ENCODE results near the gene INAFM2.

Gene INAFM2

GRCh38 chr15:40330368-40330836 lies 6.9 kb downstream of the INAFM2 start:
- DNase-seq = no peak

- DNase-seq = no peak
Measured at GRCh38 chr15:40331026-40331425, 7.5 kb downstream of the INAFM2 start.

GRCh38 chr15:40331637-40332036 lies 8.1 kb downstream of the INAFM2 start:
- DNase-seq = no peak

- no peak for DNase-seq
Measured at GRCh38 chr15:40332113-40332781, 8.8 kb downstream of the INAFM2 start.

GRCh38 chr15:40333922-40334492 lies 10.5 kb downstream of the INAFM2 start:
- DNase-seq = no peak

- no peak for DNase-seq
Measured at GRCh38 chr15:40334541-40334940, 11.0 kb downstream of the INAFM2 start.

GRCh38 chr15:40334941-40335795 lies 11.7 kb downstream of the INAFM2 start:
- DNase-seq = no peak

- DNase-seq = no peak
Measured at GRCh38 chr15:40335938-40336743, 12.6 kb downstream of the INAFM2 start.

GRCh38 chr15:40336744-40337122 lies 13.2 kb downstream of the INAFM2 start:
- DNase-seq = no peak

GRCh38 chr15:40337597-40337996 lies 14.1 kb downstream of the INAFM2 start:
- no peak for DNase-seq

- DNase-seq = peak; percentile 79
Measured at GRCh38 chr15:40338041-40338657, 14.7 kb downstream of the INAFM2 start.

GRCh38 chr15:40338921-40339620 lies 15.6 kb downstream of the INAFM2 start:
- DNase-seq = no peak

GRCh38 chr15:40339621-40339945 lies 16.1 kb downstream of the INAFM2 start:
- DNase-seq = no peak

- no peak for DNase-seq
Measured at GRCh38 chr15:40340038-40340739, 16.7 kb downstream of the INAFM2 start.

- no peak for DNase-seq
Measured at GRCh38 chr15:40340740-40341400, 17.4 kb downstream of the INAFM2 start, which contains the start of gene CCDC9B. Gene CCDC9B, minus strand, starts transcription at chr15:40340939. Its CDS starts 120 bp downstream, at chr15:40340819.

GRCh38 chr15:40342416-40343320 lies 19.2 kb downstream of the INAFM2 start:
- DNase-seq = no peak

GRCh38 chr15:40343512-40343911 lies 20.0 kb downstream of the INAFM2 start:
- no peak for DNase-seq

- DNase-seq = no peak
Measured at GRCh38 chr15:40344217-40344616, 20.7 kb downstream of the INAFM2 start.

GRCh38 chr15:40344631-40345120 lies 21.2 kb downstream of the INAFM2 start:
- DNase-seq = peak; percentile 72

Data from activated CD8-positive, alpha-beta memory T cell treated with anti-CD3 and anti-CD28 coated beads, Interleukin-2, amount 50 U/mL, for 4 hours (primary cell).